Measurements from ENCODE around the gene LMBRD1. TPM values are rescaled to one million over a fixed set of nuclear protein-coding genes. Genes with fewer than 3 reads are reported as not detected.

LMBRD1 gene
- total and polyA plus RNA-seq, 2 of the 8 experiments (the other 6 are each of a cell fraction or from before 2014, with no cell fraction given): 9.1 to 16.8 TPM

DNA sequence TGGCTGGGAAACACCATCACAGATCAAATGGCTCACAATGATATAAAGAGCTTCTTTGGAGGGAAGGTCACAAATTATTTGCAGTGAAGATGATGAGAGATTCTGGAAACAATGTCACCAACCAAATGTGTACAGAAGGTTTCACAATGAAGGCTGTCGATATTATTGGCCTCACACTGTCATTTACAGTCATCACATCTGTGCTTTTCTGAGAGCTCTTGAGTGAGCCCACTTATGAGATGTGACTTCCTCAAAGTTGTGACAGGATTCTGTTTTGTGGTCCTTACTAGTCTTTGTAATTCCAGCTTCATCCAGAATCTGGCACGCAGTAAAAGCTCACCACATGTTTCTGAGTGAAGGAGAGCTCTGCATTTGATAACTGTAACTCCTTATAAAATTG, 133.6 kb downstream of the LMBRD1 start (continued):
- TF ChIP-seq SRF (IDR thresholded peaks at IDR 0.05; ENCODE audit: low read depth, low read length): no peak
- no peak for TF ChIP-seq CTBP2 (IDR thresholded peaks at IDR 0.05; ENCODE audit: borderline replicate concordance, insufficient read depth, insufficient read length, low read length)
- no peak for TF ChIP-seq SUZ12 (IDR thresholded peaks at IDR 0.05; ENCODE audit: low read length)
- TF ChIP-seq, protein P1, sequence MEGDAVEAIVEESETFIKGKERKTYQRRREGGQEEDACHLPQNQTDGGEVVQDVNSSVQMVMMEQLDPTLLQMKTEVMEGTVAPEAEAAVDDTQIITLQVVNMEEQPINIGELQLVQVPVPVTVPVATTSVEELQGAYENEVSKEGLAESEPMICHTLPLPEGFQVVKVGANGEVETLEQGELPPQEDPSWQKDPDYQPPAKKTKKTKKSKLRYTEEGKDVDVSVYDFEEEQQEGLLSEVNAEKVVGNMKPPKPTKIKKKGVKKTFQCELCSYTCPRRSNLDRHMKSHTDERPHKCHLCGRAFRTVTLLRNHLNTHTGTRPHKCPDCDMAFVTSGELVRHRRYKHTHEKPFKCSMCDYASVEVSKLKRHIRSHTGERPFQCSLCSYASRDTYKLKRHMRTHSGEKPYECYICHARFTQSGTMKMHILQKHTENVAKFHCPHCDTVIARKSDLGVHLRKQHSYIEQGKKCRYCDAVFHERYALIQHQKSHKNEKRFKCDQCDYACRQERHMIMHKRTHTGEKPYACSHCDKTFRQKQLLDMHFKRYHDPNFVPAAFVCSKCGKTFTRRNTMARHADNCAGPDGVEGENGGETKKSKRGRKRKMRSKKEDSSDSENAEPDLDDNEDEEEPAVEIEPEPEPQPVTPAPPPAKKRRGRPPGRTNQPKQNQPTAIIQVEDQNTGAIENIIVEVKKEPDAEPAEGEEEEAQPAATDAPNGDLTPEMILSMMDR (IDR thresholded peaks at IDR 0.05; ENCODE audit: control extremely low read depth in 1 of 3, insufficient read depth in 1 of 3, low read depth in 1 of 3, low read length in 3 of 3): no peak
- no peak for TF ChIP-seq EGR1 (IDR thresholded peaks at IDR 0.05; ENCODE audit: borderline replicate concordance, low read depth, low read length)
- no peak for TF ChIP-seq SP4 (IDR thresholded peaks at IDR 0.05; ENCODE audit: low read length)
